Activated naive CD4-positive, alpha-beta T cell treated with anti-CD3 and anti-CD28 coated beads, Interleukin-2, amount 50 U/mL, for 24 hours (primary cell): ENCODE results near the gene TMEM238L.

Experiments used
- H3K27ac Mint-ChIP-seq: one replicate; pipeline ENCODE4 v1.8.0; 2021; ENCODE audit warnings: mild to moderate bottlenecking, mixed read lengths
- H3K27me3 Mint-ChIP-seq: one replicate; pipeline ENCODE4 v1.8.0; 2021; ENCODE audit warnings: mixed read lengths
- H3K36me3 Mint-ChIP-seq: one replicate; pipeline ENCODE4 v1.8.0; 2021; ENCODE audit warnings: mixed read lengths
- H3K4me1 Mint-ChIP-seq: one replicate; pipeline ENCODE4 v1.8.0; 2021; ENCODE audit warnings: mixed read lengths
- H3K4me3 Mint-ChIP-seq: one replicate; pipeline ENCODE4 v1.8.0; 2021; ENCODE audit warnings: mild to moderate bottlenecking, mixed read lengths
- H3K9me3 Mint-ChIP-seq: one replicate; pipeline ENCODE4 v1.8.0; 2021; ENCODE audit warnings: mixed read lengths

TMEM238L gene

DNA sequence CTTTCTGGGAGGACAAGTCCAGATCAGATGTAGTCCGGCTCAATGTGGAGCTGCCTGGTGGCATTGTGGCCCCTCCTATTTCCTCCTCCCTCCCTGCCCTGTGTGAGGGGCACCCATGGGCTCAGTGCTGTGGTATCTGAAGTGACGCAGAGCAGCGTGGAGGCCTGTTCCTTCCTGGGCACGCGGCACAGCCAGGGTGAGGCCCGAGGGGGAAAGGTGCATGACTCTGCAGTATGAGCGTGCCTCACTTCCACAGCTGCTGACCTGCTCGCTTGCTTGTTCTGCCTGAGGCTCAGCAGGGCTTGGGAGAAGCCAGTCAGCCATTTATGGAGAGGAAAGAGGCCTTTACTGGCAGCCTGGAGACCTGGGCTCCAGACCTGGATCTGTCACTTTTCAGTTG, 11.7 kb downstream of the TMEM238L start:
- Mint-ChIP-seq H3K36me3 (no peaks in the 10 kb centered on the region), H3K4me3 (no peak overlapping the region), H3K9me3 (no peaks in the 10 kb centered on the region), H3K27me3 (no peaks in the 10 kb centered on the region), H3K4me1 (no peaks in the 10 kb centered on the region), H3K27ac (no peak overlapping the region)

DNA sequence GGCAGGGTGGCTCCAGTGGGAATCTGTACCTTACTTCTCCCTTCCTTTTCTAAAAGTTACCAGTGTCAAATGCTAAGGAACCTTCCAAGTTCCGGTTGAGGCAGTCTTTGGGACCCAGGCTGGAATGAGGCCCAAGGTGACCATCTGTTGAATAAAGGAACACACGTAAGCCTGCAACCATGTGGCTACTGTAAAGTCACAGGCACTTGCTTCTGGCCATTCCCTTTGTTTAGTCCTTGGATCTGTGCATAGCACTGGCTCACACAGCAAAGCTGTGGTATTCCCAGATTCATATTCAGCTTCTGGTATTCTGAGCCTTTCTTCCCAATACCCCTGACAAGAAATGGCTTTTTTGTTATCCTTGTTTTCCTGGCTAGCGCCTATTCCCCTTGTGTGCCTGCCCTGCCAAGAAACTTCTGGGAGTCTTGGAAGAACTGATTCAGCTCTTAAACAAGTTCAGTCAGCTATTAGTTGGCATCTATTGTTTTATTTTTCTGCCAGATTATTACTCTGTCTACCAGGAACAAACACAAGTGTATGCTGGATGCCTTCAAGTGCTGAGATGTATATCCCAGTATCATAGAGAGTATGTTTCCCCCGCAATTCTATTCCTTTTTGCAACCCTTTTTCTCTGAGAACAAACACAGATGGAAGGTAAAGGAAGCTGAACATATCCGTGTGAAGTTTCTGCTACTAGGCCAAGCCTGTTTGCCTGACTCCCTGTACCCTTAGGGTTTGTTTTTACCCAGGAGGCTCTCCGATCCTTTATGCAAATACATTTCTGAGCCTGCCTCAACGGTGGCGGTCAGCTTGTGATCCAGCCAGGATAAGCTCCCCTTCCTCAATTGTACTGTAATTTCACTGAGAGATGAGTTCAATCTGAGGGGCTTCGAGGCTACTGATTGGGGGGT, 13.2 kb downstream of the TMEM238L start:
- Mint-ChIP-seq H3K27me3 (no peaks in the 10 kb centered on the region), H3K27ac (no peak overlapping the region), H3K36me3 (no peaks in the 10 kb centered on the region), H3K4me3 (no peak overlapping the region), H3K9me3 (no peaks in the 10 kb centered on the region), H3K4me1 (no peaks in the 10 kb centered on the region)

DNA sequence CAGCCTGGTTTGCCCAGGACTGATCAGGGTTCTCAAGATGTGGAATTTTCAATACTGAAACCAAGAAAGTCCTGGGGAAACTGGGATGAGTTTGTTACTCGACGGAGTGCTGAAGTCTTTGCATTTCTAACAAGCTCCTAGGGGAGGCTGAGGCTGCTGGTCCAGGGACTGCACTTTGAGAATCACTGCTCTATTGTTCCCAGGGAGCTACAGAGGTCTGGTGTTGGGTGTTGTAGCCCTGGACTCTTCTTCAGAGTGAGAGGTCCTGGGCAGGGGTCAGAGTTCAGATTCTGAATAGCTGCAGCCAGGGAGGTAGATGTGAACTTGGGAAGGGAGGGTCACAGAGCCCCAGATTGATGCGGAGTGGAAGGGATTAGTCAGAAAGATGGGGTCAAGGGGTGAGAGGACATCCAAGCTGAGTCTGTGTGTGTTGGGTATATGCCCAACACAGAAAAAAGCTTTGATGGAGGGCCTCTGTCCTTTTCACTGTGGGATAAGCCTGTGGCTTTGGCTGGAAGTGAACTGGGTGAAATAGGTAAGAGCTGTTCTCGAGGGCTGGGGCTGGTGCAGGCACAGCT, 14.1 kb downstream of the TMEM238L start:
- Mint-ChIP-seq H3K27me3 (no peaks in the 10 kb centered on the region), H3K36me3 (no peaks in the 10 kb centered on the region), H3K27ac (no peak overlapping the region), H3K9me3 (no peaks in the 10 kb centered on the region), H3K4me1 (no peaks in the 10 kb centered on the region), H3K4me3 (no peak overlapping the region)

DNA sequence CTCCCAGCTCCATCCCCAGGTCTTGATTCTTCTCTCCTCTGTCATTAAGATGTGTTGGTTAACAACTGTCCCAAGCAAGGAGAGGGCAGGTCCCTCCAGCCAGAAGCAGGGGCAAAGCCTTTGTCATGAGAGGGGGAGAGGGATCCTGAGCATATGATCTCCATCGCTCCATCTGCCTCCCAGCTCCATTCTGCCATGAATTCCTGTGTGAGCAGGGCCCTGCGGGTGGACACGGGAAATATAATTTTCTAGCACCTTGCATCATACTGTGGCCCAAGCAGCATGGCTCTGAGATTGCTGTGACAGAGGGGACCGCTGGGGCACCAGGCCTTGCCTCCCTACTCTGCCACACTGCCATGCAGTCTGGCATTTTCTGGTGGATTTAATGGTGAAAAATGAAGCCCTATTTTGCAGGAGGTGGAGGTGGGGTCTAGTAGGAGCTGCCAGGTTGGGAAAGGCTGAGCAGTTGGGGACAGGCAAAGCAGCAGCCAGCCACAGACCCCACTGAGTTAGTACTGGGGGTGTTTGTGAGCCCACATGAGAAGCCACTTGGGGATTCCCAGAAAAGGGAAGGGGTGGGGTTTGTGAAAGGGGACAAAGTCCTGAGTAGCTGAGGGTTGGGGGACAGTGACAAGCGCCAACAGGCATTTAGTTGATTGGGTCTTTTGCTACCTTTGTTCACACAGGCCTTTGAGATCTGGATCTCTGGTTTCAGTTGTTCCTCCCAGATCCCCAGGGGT, 16.4 kb downstream of the TMEM238L start:
- Mint-ChIP-seq H3K27me3 (no peaks in the 10 kb centered on the region), H3K4me3 (no peak overlapping the region), H3K9me3 (no peaks in the 10 kb centered on the region), H3K36me3 (peaks cover 4% of the 10 kb centered on the region), H3K4me1 (no peaks in the 10 kb centered on the region), H3K27ac (peak overlapping the region; percentile 23)

DNA sequence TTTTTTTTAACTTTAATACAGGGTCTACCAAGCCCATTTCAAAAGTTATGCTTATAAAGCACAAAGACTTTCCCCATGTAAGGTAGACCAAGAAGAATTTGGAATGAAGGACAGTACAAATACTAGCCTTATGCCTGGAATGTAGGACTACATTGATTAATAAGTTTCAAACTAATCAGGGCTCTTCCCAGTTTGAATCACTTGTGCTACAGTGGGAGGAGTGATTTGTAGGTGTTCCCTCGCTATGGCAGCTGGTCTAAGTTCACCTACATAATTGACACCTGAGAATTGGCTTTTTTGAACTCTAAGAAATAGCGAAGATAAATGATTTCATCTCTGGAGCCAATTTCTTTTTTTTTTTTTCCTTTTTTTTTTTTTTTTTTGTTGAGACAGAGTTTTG, 18.6 kb downstream of the TMEM238L start:
- H3K4me1 Mint-ChIP-seq = no peaks in the 10 kb centered on the region
- no peak overlapping the region for H3K27ac Mint-ChIP-seq
- H3K27me3 Mint-ChIP-seq = no peaks in the 10 kb centered on the region
- no peaks in the 10 kb centered on the region for H3K9me3 Mint-ChIP-seq
- peaks cover 4% of the 10 kb centered on the region for H3K36me3 Mint-ChIP-seq
- no peak overlapping the region for H3K4me3 Mint-ChIP-seq

DNA sequence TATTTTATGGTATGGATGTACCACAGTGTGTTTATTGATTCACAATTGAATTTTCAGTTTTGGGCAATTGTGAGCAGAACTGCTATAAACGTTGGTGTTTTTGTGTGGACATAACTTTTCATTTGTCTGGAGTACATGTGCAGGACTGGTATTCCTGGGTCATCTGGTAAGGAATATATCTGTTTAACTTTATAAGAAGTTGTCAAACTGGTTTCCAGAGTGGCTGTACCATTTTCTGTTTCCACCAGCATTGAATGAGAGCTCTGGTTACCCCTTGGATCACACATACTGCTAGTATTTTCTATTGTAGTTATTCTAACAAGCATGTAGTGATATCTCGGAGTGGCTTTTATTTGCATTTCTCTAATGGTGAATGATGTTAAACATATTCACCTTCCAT, 24.3 kb downstream of the TMEM238L start:
- Mint-ChIP-seq H3K27ac (no peak overlapping the region), H3K9me3 (no peaks in the 10 kb centered on the region), H3K27me3 (no peaks in the 10 kb centered on the region), H3K4me1 (no peaks in the 10 kb centered on the region), H3K36me3 (peaks cover 4% of the 10 kb centered on the region), H3K4me3 (no peak overlapping the region)

DNA sequence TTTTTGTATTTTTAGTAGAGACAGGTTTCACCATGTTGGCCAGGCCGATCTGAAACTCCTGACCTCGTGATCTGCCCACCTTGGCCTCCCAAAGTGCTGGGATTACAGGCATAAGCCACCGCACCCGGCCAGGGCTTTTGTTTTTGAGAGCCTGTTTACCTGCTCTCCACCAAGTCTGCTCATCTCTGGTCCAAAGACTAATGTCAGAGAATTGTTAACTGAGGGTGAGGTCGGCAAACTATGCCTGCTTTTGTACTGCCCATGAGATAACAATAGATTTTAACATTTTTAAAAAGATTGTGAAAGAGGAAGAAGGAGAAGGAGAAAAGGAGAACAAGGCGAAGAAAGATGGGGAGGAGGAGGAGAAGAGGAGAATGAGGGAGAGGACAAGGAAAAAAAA, 26.0 kb downstream of the TMEM238L start:
- H3K4me1 Mint-ChIP-seq = no peaks in the 10 kb centered on the region
- H3K4me3 Mint-ChIP-seq = no peak overlapping the region
- no peak overlapping the region for H3K27ac Mint-ChIP-seq
- no peaks in the 10 kb centered on the region for H3K9me3 Mint-ChIP-seq
- peaks cover 3% of the 10 kb centered on the region for H3K36me3 Mint-ChIP-seq
- H3K27me3 Mint-ChIP-seq = no peaks in the 10 kb centered on the region

DNA sequence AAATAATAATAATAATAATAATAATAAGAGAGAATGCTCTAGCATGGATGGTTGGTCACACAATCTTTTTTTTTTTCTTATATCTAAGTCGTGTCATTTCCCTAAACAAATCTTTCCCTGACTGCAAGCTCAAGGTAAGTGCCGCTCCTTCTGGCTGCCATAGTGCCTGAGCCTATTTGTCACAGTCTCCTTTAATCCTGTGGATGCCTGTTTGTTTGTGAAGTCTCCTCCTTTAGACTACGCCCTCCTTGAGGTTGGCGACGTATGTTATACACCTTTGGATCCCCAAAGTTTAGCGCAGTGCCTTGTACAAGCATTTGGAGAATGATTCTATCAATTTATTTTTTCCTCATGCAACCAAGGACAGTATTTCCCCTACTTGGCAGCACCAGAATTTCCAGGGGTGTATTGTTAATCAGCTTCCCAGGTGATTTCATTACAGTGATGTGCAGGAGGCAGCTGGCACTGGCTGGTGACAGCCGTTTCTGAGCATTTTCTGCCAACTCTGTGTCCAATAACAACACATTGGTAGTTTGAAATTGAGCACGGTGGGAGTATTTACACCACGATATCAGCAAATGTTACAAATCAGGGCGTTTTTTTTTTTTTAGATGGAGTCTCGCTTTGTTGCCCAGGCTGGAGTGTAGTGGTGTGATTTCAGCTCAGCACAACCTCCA, 26.6 kb downstream of the TMEM238L start:
- no peaks in the 10 kb centered on the region for H3K27me3 Mint-ChIP-seq
- no peaks in the 10 kb centered on the region for H3K9me3 Mint-ChIP-seq
- H3K4me3 Mint-ChIP-seq = no peak overlapping the region
- H3K36me3 Mint-ChIP-seq = no peaks in the 10 kb centered on the region
- H3K27ac Mint-ChIP-seq = no peak overlapping the region
- H3K4me1 Mint-ChIP-seq = no peaks in the 10 kb centered on the region

DNA sequence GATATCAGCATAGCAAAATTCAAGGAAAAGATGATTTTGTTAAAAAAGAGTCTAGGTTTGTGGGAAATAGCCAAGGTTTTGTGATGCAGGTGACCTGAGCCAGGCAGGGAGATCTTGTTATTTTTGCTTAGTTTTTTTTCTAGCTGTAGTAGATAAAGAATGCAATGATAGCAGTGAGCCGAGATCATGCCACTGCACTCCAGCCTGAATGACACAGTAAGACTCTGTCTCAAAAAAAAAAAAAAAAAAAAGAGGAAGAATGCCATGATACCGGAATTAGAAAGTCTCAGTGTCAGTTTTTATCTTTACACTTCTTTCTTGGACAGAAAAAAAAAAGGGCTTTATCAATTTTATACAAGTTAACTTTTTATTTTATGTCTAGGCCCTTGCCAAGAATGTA, 27.5 kb downstream of the TMEM238L start:
- Mint-ChIP-seq H3K27ac (no peak overlapping the region), H3K36me3 (peaks cover 3% of the 10 kb centered on the region), H3K4me3 (no peak overlapping the region)

DNA sequence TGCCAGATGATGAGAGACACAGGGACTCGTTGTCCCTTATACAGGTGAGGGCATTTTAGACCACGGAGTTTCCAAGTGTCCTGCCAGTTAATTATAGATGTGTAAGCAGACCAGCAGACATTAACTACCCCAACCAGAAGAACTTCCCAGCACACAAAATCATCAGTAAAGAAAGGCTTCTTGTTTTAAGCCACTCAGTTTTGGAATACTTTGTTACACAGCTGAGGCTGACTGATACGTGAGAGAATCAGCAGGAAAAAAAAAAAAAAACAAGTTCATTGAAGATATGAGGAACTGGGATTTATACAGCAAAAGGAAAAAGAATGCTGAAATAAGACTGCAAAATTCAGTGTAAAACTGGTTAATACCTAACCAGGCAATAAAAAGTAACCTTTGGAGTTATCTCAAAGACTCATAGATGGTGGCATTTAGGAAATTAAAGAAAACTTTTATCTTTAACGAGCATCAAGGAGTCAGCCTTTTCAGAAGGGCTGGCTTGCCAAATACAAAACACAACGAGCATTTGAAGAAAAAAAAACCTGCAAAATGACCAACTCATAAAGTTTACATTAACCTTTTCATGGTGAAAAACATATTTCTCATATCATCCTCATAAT, 28.1 kb downstream of the TMEM238L start:
- no peaks in the 10 kb centered on the region for H3K4me1 Mint-ChIP-seq
- peaks cover 3% of the 10 kb centered on the region for H3K36me3 Mint-ChIP-seq
- H3K4me3 Mint-ChIP-seq = no peak overlapping the region
- H3K27me3 Mint-ChIP-seq = no peaks in the 10 kb centered on the region
- H3K9me3 Mint-ChIP-seq = no peaks in the 10 kb centered on the region
- no peak overlapping the region for H3K27ac Mint-ChIP-seq

More for the DNA sequence above, 27.5 kb downstream of the TMEM238L start:
- Mint-ChIP-seq H3K4me1 (no peaks in the 10 kb centered on the region), H3K9me3 (no peaks in the 10 kb centered on the region), H3K27me3 (no peaks in the 10 kb centered on the region)

DNA sequence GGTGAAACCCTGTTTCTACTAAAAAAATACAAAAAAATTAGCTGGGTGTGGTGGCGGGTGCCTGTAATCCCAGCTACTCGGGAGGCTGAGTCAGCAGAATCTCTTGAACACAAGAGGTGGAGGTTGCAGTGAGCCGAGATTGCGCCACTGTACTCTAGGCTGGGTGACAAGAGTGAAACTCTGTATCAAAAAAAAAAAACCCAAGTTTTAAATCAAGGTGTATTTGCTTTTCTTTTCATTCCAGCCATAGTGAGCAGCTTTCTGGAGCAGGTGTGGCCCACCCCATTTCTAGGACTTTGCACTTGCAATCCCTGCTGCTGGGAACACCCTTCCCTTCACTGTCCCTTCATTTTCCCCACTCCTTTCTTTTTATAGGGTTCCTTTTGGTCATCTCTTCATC, 28.8 kb downstream of the TMEM238L start:
- Mint-ChIP-seq H3K4me1 (no peaks in the 10 kb centered on the region), H3K27me3 (no peaks in the 10 kb centered on the region), H3K27ac (no peak overlapping the region), H3K4me3 (no peak overlapping the region), H3K36me3 (peaks cover 3% of the 10 kb centered on the region), H3K9me3 (no peaks in the 10 kb centered on the region)

DNA sequence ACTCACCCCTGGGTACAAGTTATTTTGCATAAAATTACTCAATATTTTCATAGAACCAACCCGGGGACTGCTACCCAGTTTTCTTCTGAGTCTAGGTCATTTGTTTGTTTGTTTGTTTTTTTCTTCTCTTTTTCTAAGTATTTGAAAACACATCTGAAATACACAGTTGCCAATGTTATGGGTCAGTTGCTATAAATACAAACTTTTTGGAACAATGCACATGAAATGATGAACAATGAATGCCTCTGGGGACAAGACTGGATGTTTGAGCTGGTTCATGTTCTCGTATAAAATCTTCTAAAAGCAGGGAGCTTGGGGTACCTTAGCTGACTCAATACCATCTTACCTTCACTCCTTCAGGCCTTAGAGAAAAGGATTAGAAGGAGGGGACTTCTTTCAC, 30.5 kb downstream of the TMEM238L start:
- Mint-ChIP-seq H3K4me3 (no peak overlapping the region), H3K27ac (no peak overlapping the region), H3K36me3 (peaks cover 3% of the 10 kb centered on the region), H3K4me1 (no peaks in the 10 kb centered on the region), H3K9me3 (no peaks in the 10 kb centered on the region), H3K27me3 (no peaks in the 10 kb centered on the region)

DNA sequence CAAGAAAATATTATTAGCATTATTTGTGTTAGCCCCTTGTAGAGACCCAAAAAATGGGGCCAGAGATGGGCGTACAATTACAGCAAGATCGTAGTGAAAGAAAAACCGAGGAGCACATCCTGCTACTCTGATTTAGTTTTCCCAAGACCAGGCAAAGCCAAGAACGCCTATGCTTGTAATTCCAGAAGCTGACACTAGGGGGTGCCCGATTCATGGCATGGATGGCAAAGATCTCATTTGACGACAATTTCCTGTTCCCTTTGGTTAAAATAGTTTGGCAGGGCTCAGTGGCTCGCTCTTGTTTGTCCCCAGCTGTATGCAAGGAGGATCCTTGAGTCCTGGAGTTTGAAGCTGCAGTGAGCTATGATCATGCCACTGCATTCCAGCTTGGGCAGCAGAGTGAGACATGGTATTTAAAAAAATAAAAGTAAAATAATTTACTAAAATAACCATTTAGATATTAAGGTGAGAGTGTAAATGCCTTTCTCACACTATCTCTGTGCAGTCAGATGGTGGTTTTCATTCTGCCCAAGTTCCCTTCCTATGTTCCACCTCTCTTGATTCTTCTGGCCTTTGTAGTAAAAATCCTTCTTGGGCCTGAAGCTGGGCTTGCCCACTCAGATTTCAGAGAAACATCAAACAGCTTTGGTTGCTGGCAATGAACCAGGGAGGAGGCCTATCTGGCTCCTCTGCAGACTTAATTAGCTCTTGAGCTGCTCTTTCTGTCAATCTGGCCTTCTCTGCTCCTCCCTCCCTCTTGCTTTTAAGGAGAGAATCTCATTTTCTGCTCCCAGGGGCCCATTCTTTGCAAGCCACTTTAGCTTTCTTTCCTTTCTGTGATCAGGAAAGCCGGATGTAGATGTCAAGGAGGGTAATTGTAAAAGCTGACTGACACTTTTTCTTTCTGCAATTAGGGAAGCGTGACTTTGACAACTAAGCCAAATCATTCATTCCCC, 31.2 kb downstream of the TMEM238L start:
- no peaks in the 10 kb centered on the region for H3K27me3 Mint-ChIP-seq
- no peaks in the 10 kb centered on the region for H3K9me3 Mint-ChIP-seq
- H3K4me3 Mint-ChIP-seq = no peak overlapping the region
- peaks cover 3% of the 10 kb centered on the region for H3K36me3 Mint-ChIP-seq
- no peak overlapping the region for H3K27ac Mint-ChIP-seq
- H3K4me1 Mint-ChIP-seq = no peaks in the 10 kb centered on the region

DNA sequence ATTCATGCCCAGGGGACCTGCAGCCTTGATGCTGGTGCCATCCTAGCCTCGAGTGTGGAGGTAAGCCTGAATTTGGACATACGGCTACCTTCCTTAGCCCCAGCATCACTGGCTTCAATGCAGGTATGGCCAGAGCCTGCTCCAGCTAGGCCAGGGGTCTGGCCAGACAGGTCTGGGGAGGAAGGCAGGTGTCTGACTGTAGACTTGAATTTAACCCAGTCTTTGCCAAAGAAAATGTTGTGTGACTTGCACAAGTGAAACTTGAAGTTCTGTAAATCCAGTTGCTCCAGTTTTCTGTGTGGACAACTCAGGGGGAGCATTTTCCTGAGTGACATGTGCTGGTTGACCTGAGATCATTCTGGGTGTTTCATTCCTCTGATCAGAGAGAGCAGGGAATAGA, 32.8 kb downstream of the TMEM238L start:
- Mint-ChIP-seq H3K4me3 (no peak overlapping the region), H3K27me3 (no peaks in the 10 kb centered on the region), H3K9me3 (no peaks in the 10 kb centered on the region), H3K27ac (no peak overlapping the region), H3K4me1 (no peaks in the 10 kb centered on the region), H3K36me3 (peaks cover 9% of the 10 kb centered on the region)
